GM21367 (cell line): ENCODE data around the gene JTB.
"Not testable (repeated sequence)": the region's sequence is repeated elsewhere in the genome, so short reads cannot be mapped to it uniquely, and the experiment has no call there.

Experiments used
- ATAC-seq: cut with Tn5 transposase; IDR thresholded peaks from one replicate; pipeline ENCODE4 v1.9.1; 2021; ENCODE audit not compliant: unreplicated experiment

Gene JTB

GRCh38 chr1:153977250-153978240, at the start of gene JTB:
JTB (minus strand) TSS chr1:153977674; CDS start chr1:153977252, 422 bp downstream.
- peak; percentile 62 for ATAC-seq

- ATAC-seq: no peak
Observed at GRCh38 chr1:154019940-154020339, 42.5 kb upstream of the JTB start.

- no peak for ATAC-seq
Observed at GRCh38 chr1:154019269-154019668, 41.8 kb upstream of the JTB start.

- ATAC-seq: no peak
Observed at GRCh38 chr1:154014154-154014907, 36.9 kb upstream of the JTB start.

GRCh38 chr1:154012543-154012942, 35.1 kb upstream of the JTB start:
- ATAC-seq: not testable (repeated sequence)

GRCh38 chr1:154012129-154012528, 34.7 kb upstream of the JTB start:
- no peak for ATAC-seq

- no peak for ATAC-seq
Observed at GRCh38 chr1:154006136-154006535, 28.7 kb upstream of the JTB start.

- no peak for ATAC-seq
Observed at GRCh38 chr1:154000420-154000819, 22.9 kb upstream of the JTB start.

- ATAC-seq: not testable (repeated sequence)
Observed at GRCh38 chr1:153996882-153997281, 19.4 kb upstream of the JTB start.

- ATAC-seq: no peak
Observed at GRCh38 chr1:153995640-153996039, 18.2 kb upstream of the JTB start.

- no peak for ATAC-seq
Observed at GRCh38 chr1:153995202-153995601, 17.7 kb upstream of the JTB start.

GRCh38 chr1:153991806-153992205, 14.3 kb upstream of the JTB start:
- no peak for ATAC-seq

- no peak for ATAC-seq
Observed at GRCh38 chr1:153991151-153991630, 13.7 kb upstream of the JTB start.

- ATAC-seq: peak; percentile 68
Observed at GRCh38 chr1:153990468-153991150, 13.1 kb upstream of the JTB start, which contains the start of gene RPS27. RPS27 (plus strand) TSS chr1:153990762; CDS start chr1:153990797, 35 bp downstream.

GRCh38 chr1:153987621-153988020, 10.1 kb upstream of the JTB start:
- no peak for ATAC-seq

GRCh38 chr1:153985941-153986761, 8.7 kb upstream of the JTB start, which contains the start of gene RAB13:
RAB13 (minus strand) TSS chr1:153986339; CDS start chr1:153986236, 103 bp downstream.
- no peak for ATAC-seq

GRCh38 chr1:153985341-153985912, 8.0 kb upstream of the JTB start:
- no peak for ATAC-seq

- no peak for ATAC-seq
Observed at GRCh38 chr1:153984123-153984894, 6.8 kb upstream of the JTB start.

GRCh38 chr1:153981735-153982134, 4.3 kb upstream of the JTB start:
- ATAC-seq: not testable (repeated sequence)
